AG04450 (cell line): ENCODE results near the gene TSPY1. TPM values are rescaled to one million over a fixed set of nuclear protein-coding genes. Genes with fewer than 3 reads are reported as not detected.
"Not testable (repeated sequence)": the region's sequence is repeated elsewhere in the genome, so short reads cannot be mapped to it uniquely, and the experiment has no call there.

Experiments used
- CTCF ChIA-PET: fragments of 300-600, 350-600 bp; formaldehyde crosslinking; extraction: SDS; loops from one replicate; lab custom pipeline; 2022; ENCODE audit warnings: antibody characterized with exemption, inconsistent platforms; lab: Charles Lee
- POLR2A ChIA-PET: fragments of 350-600 bp; formaldehyde crosslinking; extraction: SDS; loops from one replicate; lab custom pipeline; 2021; ENCODE audit warnings: antibody characterized with exemption, inconsistent platforms; lab: Yijun Ruan, JAX
- DNase-seq: peaks from one replicate; pipeline ENCODE4 v3.0.0-alpha.2; 2011; ENCODE audit warnings: low read depth, low spot score
- H3K27ac ChIP-seq: one replicate; pipeline ENCODE4 v1.5.1; 2012; ENCODE audit warnings: low read depth, low read length, control low read depth
- H3K27me3 ChIP-seq: one replicate; pipeline ENCODE4 v1.6.0; 2012; ENCODE audit warnings: low read length; ENCODE audit not compliant: control insufficient read depth, insufficient read depth
- H3K4me3 ChIP-seq: 2 replicates; pipeline ENCODE4 v1.5.1; 2011; ENCODE audit warnings: mild to moderate bottlenecking, low read depth, low read length, control low read depth
- H3K9me3 ChIP-seq: 2 replicates; pipeline ENCODE4 v1.5.1; 2012; ENCODE audit warnings: low read length; ENCODE audit not compliant: control insufficient read depth, insufficient read depth
- polyA minus RNA-seq: library from RNA; depleted of rRNA, polyadenylated mRNA; stranded (reverse); fragments of >200 nt; gene quantifications from 2 replicates; pipeline ENCODE4 v1.2.3, GENCODE V29; 2011; rRNA and poly(A)+ RNA removed
- polyA plus RNA-seq: library from polyadenylated mRNA; depleted of rRNA; stranded (reverse); fragments of >200 nt; gene quantifications from 2 replicates; pipeline ENCODE4 v1.2.3, GENCODE V29; 2011; rRNA removed

TSPY1 gene, protein sequence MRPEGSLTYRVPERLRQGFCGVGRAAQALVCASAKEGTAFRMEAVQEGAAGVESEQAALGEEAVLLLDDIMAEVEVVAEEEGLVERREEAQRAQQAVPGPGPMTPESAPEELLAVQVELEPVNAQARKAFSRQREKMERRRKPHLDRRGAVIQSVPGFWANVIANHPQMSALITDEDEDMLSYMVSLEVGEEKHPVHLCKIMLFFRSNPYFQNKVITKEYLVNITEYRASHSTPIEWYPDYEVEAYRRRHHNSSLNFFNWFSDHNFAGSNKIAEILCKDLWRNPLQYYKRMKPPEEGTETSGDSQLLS
- polyA plus RNA-seq = not detected in 2 replicates
- not detected in 2 replicates for polyA minus RNA-seq

GRCh38 chrY:9466655-9467054 is at the start of gene TSPY1:
TSPY1 (plus strand) TSS chrY:9466955; CDS start chrY:9467001, 46 bp downstream.
- H3K27ac ChIP-seq, H3K9me3 ChIP-seq, H3K4me3 ChIP-seq, H3K27me3 ChIP-seq, CTCF ChIA-PET, DNase-seq, POLR2A ChIA-PET: not testable (repeated sequence)

DNA sequence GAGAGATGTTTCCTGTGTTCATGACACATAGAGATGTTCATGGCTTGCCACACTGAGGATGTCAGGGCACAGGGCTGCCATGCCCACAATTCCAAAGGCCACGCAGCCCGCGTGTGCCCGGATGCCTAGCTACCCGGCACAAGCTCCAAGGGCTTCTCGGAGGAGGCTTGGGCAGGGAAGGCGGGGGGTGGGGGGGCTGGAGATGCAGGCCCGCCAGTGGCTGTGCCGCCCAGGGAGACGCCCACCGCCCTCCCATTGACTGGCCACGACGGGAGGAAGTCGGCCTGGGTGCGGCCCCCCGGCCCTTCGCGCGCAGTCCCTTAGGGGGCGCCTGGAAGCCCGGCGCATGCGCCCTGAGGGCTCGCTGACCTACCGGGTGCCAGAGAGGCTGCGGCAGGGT is 20.2 kb downstream of the TSPY1 start, which contains the start of gene TSPY9:
TSS of gene TSPY9 (plus strand) at position 301 of the 400 bp plus-strand sequence. CDS start at position 347, 46 bp downstream.
- H3K4me3 ChIP-seq, H3K27me3 ChIP-seq, DNase-seq, H3K9me3 ChIP-seq, CTCF ChIA-PET, H3K27ac ChIP-seq, POLR2A ChIA-PET: not testable (repeated sequence)

DNA sequence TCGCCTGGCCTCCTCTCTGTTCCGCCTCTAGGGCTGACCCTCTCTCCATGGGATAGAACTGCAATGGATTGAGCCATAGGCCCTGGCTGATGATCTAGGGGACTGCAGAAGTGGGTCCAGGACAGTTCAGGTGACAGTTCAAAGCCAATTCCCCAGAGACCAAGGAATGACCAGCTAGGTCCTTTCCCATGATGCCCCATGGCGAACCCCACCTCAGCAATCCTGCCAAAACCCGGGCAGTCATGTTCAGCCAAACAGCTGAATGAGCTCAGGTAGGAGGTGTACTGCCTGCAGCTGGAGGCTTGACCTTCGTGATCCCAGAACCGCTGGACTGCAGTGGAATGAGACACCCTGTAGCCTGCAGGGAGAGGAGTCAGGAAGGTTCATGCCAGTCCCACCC is 37.6 kb downstream of the TSPY1 start:
- H3K9me3 ChIP-seq, H3K27ac ChIP-seq, POLR2A ChIA-PET, CTCF ChIA-PET, H3K27me3 ChIP-seq, DNase-seq, H3K4me3 ChIP-seq: not testable (repeated sequence)

- POLR2A ChIA-PET = not testable (repeated sequence)
Measured at GRCh38 chrY:9516287-9516686, 49.5 kb downstream of the TSPY1 start.

More at GRCh38 chrY:9516287-9516686, 49.5 kb downstream of the TSPY1 start:
- DNase-seq, H3K27ac ChIP-seq, H3K27me3 ChIP-seq, H3K9me3 ChIP-seq, CTCF ChIA-PET, H3K4me3 ChIP-seq: not testable (repeated sequence)

Other genes starting within 250 kb of the TSPY1 start
- gene TSPY4, start 129.5 kb upstream of the TSPY1 start, polyA plus RNA-seq = not detected in 2 replicates
- not detected in 2 replicates for gene TSPY8, start 109.2 kb upstream of the TSPY1 start, polyA plus RNA-seq
- not detected in 2 replicates for gene TSPY3, start 68.5 kb upstream of the TSPY1 start, polyA plus RNA-seq
- gene TSPY9, start 20.3 kb downstream of the TSPY1 start, polyA plus RNA-seq = not detected in 2 replicates
- not detected in 2 replicates for gene TSPY10, start 60.9 kb downstream of the TSPY1 start, polyA plus RNA-seq